ENCODE results near the gene GUCY1B1. TPM values are rescaled to one million over a fixed set of nuclear protein-coding genes. Genes with fewer than 3 reads are reported as not detected.

Gene GUCY1B1
- 4.7 and 23.7 TPM in 2 replicates for total RNA-seq

DNA sequence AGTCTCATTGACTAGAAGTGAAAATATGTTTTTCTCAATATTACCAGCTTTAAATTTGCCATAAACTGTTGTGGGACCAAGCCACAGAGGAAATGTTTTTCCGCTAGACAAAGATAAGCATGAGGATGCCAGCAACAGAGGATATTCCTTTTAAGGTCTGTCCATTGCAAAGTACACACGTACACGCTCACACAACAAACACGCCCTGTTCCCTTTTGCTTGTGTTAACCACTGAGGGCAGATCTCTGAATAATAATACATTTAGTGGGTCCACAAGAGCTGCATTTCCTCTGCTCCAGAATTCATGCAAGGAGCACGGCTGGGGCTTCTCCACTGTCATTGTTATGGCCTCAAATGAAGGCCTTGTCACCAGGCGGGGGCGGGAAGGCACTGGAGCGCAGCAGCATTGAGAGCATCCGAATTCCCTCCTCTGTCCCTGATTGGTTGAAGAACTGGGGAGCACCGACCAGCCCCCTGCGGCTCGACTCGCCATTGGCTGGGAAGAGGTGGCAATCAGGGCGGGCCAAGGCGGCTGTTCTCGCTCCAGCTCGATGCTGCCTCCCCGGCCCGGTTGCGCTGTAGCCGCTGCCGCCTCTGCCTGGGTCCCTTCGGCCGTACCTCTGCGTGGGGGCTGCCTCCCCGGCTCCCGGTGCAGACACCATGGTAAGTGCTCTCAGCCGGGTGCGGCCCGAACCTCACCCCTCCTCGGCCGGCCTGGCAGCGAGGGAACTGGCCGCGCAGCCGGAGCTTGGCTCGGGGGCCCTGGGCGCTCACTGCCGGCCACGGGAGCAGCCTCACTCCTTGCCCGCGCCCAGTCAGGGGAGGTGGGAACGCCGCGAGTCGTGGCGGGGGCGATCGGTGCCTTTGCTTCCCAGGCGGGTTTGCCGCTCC lies at the start of gene GUCY1B1:
Gene GUCY1B1, plus strand, starts transcription at position 541 of the 891 bp plus-strand sequence. Its CDS starts 120 bp downstream, at position 661.

Other genes starting within 250 kb of the GUCY1B1 start
- gene GUCY1A1, start 92.2 kb upstream of the GUCY1B1 start, total RNA-seq, result 0.81 and 10.4 TPM in 2 replicates
- gene ASIC5, start 107.3 kb downstream of the GUCY1B1 start, total RNA-seq, result not detected in 2 replicates
- not detected in 2 replicates for gene TDO2, start 144.7 kb downstream of the GUCY1B1 start, total RNA-seq
- gene CTSO, start 194.8 kb downstream of the GUCY1B1 start, total RNA-seq, result 2.8 and 11.0 TPM in 2 replicates

Data from mesangial cell (primary cell).